ENCODE results near the gene SNX6. TPM values are rescaled to one million over a fixed set of nuclear protein-coding genes. Genes with fewer than 3 reads are reported as not detected.

SNX6 gene
- total RNA-seq, 1 donor from 2014 or later: 365 TPM

GRCh38 chr14:34620115-34620514 lies 9.8 kb downstream of the SNX6 start:
- Histone ChIP-seq H3K9me3 (ENCODE audit: low read depth) (no peaks in the 10 kb centered on the region), H3K27me3 (no peaks in the 10 kb centered on the region), H2AFZ (replicated peaks) (no peak overlapping the region), H3K4me3 (no peak overlapping the region), H3K36me3 (peaks cover 3% of the 10 kb centered on the region), H3K79me2 (ENCODE audit: low read depth) (peaks cover 13% of the 10 kb centered on the region), H3K4me2 (no peak overlapping the region), H3K4me1 (no peaks in the 10 kb centered on the region), H3K27ac (no peak overlapping the region), H4K20me1 (ENCODE audit: low read depth) (peaks cover 6% of the 10 kb centered on the region), H3K9ac (no peak overlapping the region), H3F3A (ENCODE audit: low read depth) (no peaks in the 10 kb centered on the region)
- no peak overlapping the region for H3K4me3 Mint-ChIP-seq
- no peaks in the 10 kb centered on the region for H3K4me1 Mint-ChIP-seq
- H3K27me3 Mint-ChIP-seq (ENCODE audit: insufficient read depth, low read depth): no peaks in the 10 kb centered on the region
- no peak for DNase-seq (ENCODE audit: low spot score)
- H3K9me3 Mint-ChIP-seq: no peaks in the 10 kb centered on the region
- H3K27ac Mint-ChIP-seq: no peak overlapping the region
- no peak for TF ChIP-seq EZH2 (IDR thresholded peaks at IDR 0.05)
- no peak for TF ChIP-seq EZH2phosphoT487 (IDR thresholded peaks at IDR 0.05)
- no peak for TF ChIP-seq CTCF (IDR thresholded peaks at IDR 0.05)
- peaks cover 31% of the 10 kb centered on the region for H3K36me3 Mint-ChIP-seq

- no peak overlapping the region for H2AFZ ChIP-seq (replicated peaks)
- no peak overlapping the region for H3K4me3 ChIP-seq
- no peaks in the 10 kb centered on the region for H3K9me3 ChIP-seq (ENCODE audit: low read depth)
- no peak overlapping the region for H3K4me2 ChIP-seq
- DNase-seq (ENCODE audit: low spot score): no peak
- peaks cover 5% of the 10 kb centered on the region for H4K20me1 ChIP-seq (ENCODE audit: low read depth)
- no peaks in the 10 kb centered on the region for H3K4me1 Mint-ChIP-seq
- peaks cover 3% of the 10 kb centered on the region for H3K36me3 ChIP-seq
- H3K27me3 Mint-ChIP-seq (ENCODE audit: insufficient read depth, low read depth): no peaks in the 10 kb centered on the region
- H3K4me1 ChIP-seq: no peaks in the 10 kb centered on the region
- H3K9ac ChIP-seq: no peak overlapping the region
- H3K79me2 ChIP-seq (ENCODE audit: low read depth): peaks cover 13% of the 10 kb centered on the region
- no peak overlapping the region for H3K27ac Mint-ChIP-seq
- H3K36me3 Mint-ChIP-seq: peaks cover 32% of the 10 kb centered on the region
- no peak for TF ChIP-seq EZH2phosphoT487 (IDR thresholded peaks at IDR 0.05)
- no peak for TF ChIP-seq CTCF (IDR thresholded peaks at IDR 0.05)
- no peak for TF ChIP-seq EZH2 (IDR thresholded peaks at IDR 0.05)
- no peaks in the 10 kb centered on the region for H3K9me3 Mint-ChIP-seq
- H3K4me3 Mint-ChIP-seq: no peak overlapping the region
- H3K27me3 ChIP-seq: no peaks in the 10 kb centered on the region
- no peak overlapping the region for H3K27ac ChIP-seq
- H3F3A ChIP-seq (ENCODE audit: low read depth): no peaks in the 10 kb centered on the region
Observed at GRCh38 chr14:34619471-34619870, 10.5 kb downstream of the SNX6 start.

- H2AFZ ChIP-seq (replicated peaks): no peak overlapping the region
- no peak overlapping the region for H3K27ac Mint-ChIP-seq
- peaks cover 6% of the 10 kb centered on the region for H3K36me3 ChIP-seq
- no peaks in the 10 kb centered on the region for H3K4me1 Mint-ChIP-seq
- no peaks in the 10 kb centered on the region for H3K9me3 ChIP-seq (ENCODE audit: low read depth)
- H3K27me3 ChIP-seq: no peaks in the 10 kb centered on the region
- peaks cover 4% of the 10 kb centered on the region for H3K79me2 ChIP-seq (ENCODE audit: low read depth)
- no peaks in the 10 kb centered on the region for H3K4me1 ChIP-seq
- DNase-seq (ENCODE audit: low spot score): no peak
- peaks cover 27% of the 10 kb centered on the region for H3K36me3 Mint-ChIP-seq
- H3F3A ChIP-seq (ENCODE audit: low read depth): no peaks in the 10 kb centered on the region
- H3K4me2 ChIP-seq: no peak overlapping the region
- H3K4me3 Mint-ChIP-seq: no peak overlapping the region
- TF ChIP-seq EZH2phosphoT487 (IDR thresholded peaks at IDR 0.05): no peak
- H3K9ac ChIP-seq: no peak overlapping the region
- H3K4me3 ChIP-seq: no peak overlapping the region
- no peaks in the 10 kb centered on the region for H3K9me3 Mint-ChIP-seq
- H3K27ac ChIP-seq: no peak overlapping the region
- H3K27me3 Mint-ChIP-seq (ENCODE audit: insufficient read depth, low read depth): no peaks in the 10 kb centered on the region
- H4K20me1 ChIP-seq (ENCODE audit: low read depth): no peaks in the 10 kb centered on the region
Observed at GRCh38 chr14:34616360-34616759, 13.6 kb downstream of the SNX6 start.

GRCh38 chr14:34615507-34615906 lies 14.4 kb downstream of the SNX6 start:
- TF ChIP-seq EZH2phosphoT487 (IDR thresholded peaks at IDR 0.05) (no peak), EZH2 (IDR thresholded peaks at IDR 0.05) (no peak), CTCF (IDR thresholded peaks at IDR 0.05) (no peak)
- peaks cover 7% of the 10 kb centered on the region for H3K36me3 ChIP-seq
- H3K4me1 Mint-ChIP-seq: no peaks in the 10 kb centered on the region
- H3K9me3 Mint-ChIP-seq: no peaks in the 10 kb centered on the region
- H3K27ac Mint-ChIP-seq: no peak overlapping the region
- H3K4me1 ChIP-seq: no peaks in the 10 kb centered on the region
- no peaks in the 10 kb centered on the region for H3K27me3 Mint-ChIP-seq (ENCODE audit: insufficient read depth, low read depth)
- peaks cover 24% of the 10 kb centered on the region for H3K36me3 Mint-ChIP-seq
- H2AFZ ChIP-seq (replicated peaks): no peak overlapping the region
- H3K9me3 ChIP-seq (ENCODE audit: low read depth): no peaks in the 10 kb centered on the region
- H3K9ac ChIP-seq: no peak overlapping the region
- no peak overlapping the region for H3K4me3 Mint-ChIP-seq
- DNase-seq (ENCODE audit: low spot score): no peak
- no peak overlapping the region for H3K4me3 ChIP-seq
- H3K79me2 ChIP-seq (ENCODE audit: low read depth): peaks cover 4% of the 10 kb centered on the region
- H3F3A ChIP-seq (ENCODE audit: low read depth): no peaks in the 10 kb centered on the region
- H4K20me1 ChIP-seq (ENCODE audit: low read depth): peaks cover 4% of the 10 kb centered on the region
- H3K4me2 ChIP-seq: no peak overlapping the region
- no peak overlapping the region for H3K27ac ChIP-seq
- H3K27me3 ChIP-seq: no peaks in the 10 kb centered on the region

All from neural progenitor cell (in vitro differentiated cells).